Body of pancreas (tissue), 4 donors: Measurements from ENCODE around the gene CCL16.

ENCODE experiments used
- POLR2A ChIP-seq, 3 donors: fragments of 450-650 bp; IDR thresholded peaks; one replicate each; pipeline ENCODE4 v1.6.1; 2016; ENCODE audit warnings: antibody characterized with exemption in 3 of 3, mild to moderate bottlenecking in 2 of 3
- TF ChIP-seq, protein P1 (sequence below), 7 experiments: fragments of 450-650 bp in 4 of 7; fragments of 200-600 bp in 3 of 7; sonication (generic) in 3 of 7; IDR thresholded peaks; one replicate each; pipeline ENCODE4 v1.5.1; 2016 to 2019; ENCODE audit warnings: antibody characterized with exemption in 7 of 7

DNA sequence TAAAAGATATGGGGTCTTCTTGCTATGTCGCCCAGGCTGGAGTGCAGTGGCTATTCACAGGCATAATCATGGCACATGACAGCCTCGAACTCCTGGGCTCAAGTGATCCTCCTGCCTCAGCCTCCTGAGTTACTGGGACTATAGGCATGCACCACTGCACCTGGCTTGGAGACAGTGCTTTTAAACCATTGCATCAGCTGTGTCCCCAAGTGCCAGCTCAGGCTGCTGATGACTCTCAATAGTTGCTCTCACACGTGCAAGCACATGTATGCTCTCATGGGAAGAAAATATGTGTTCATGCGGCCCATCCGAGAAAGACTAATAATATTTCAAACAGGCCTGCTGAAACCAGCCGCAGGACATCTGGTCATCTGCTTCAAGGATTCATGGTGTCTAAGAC lies 8.8 kb downstream of the CCL16 start:
- TF ChIP-seq, protein P1, sequence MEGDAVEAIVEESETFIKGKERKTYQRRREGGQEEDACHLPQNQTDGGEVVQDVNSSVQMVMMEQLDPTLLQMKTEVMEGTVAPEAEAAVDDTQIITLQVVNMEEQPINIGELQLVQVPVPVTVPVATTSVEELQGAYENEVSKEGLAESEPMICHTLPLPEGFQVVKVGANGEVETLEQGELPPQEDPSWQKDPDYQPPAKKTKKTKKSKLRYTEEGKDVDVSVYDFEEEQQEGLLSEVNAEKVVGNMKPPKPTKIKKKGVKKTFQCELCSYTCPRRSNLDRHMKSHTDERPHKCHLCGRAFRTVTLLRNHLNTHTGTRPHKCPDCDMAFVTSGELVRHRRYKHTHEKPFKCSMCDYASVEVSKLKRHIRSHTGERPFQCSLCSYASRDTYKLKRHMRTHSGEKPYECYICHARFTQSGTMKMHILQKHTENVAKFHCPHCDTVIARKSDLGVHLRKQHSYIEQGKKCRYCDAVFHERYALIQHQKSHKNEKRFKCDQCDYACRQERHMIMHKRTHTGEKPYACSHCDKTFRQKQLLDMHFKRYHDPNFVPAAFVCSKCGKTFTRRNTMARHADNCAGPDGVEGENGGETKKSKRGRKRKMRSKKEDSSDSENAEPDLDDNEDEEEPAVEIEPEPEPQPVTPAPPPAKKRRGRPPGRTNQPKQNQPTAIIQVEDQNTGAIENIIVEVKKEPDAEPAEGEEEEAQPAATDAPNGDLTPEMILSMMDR (IDR thresholded peaks at IDR 0.05), result no peak
- no peak for TF ChIP-seq POLR2A (IDR thresholded peaks at IDR 0.05)
